HG03442 (cell line): Measurements from ENCODE around the gene RAP1GAP2.
A peak's percentile ranks its signal among the peaks of the same experiment; 100 is the strongest.
"Not testable (repeated sequence)": the region's sequence is repeated elsewhere in the genome, so short reads cannot be mapped to it uniquely, and the experiment has no call there.

Experiments
- ATAC-seq: cut with Tn5 transposase; IDR thresholded peaks from one replicate; pipeline ENCODE4 v1.9.1; 2021; ENCODE audit warnings: mild to moderate bottlenecking, moderate library complexity; ENCODE audit not compliant: unreplicated experiment

RAP1GAP2 gene

DNA sequence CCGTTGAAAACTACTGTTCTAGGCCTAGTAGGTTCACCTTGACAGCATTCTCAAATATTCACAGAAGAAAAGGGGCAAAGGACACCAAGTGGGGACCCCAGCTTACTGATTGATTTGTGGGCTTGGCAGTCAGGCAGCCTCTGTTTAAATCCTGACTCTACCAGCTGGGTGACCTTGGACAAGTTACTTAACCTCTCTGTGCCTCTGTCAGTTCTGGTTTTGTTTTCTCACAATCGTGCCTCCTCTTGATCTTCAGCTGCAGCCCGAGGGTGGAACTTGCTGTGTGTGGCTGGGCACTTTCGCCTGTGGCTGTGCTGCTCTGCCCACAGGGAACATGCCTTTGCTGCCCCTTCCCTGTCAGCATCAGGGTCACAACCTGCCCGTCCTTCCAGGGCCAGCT, 17.8 kb downstream of the RAP1GAP2 start:
- peak; percentile 7 for ATAC-seq

DNA sequence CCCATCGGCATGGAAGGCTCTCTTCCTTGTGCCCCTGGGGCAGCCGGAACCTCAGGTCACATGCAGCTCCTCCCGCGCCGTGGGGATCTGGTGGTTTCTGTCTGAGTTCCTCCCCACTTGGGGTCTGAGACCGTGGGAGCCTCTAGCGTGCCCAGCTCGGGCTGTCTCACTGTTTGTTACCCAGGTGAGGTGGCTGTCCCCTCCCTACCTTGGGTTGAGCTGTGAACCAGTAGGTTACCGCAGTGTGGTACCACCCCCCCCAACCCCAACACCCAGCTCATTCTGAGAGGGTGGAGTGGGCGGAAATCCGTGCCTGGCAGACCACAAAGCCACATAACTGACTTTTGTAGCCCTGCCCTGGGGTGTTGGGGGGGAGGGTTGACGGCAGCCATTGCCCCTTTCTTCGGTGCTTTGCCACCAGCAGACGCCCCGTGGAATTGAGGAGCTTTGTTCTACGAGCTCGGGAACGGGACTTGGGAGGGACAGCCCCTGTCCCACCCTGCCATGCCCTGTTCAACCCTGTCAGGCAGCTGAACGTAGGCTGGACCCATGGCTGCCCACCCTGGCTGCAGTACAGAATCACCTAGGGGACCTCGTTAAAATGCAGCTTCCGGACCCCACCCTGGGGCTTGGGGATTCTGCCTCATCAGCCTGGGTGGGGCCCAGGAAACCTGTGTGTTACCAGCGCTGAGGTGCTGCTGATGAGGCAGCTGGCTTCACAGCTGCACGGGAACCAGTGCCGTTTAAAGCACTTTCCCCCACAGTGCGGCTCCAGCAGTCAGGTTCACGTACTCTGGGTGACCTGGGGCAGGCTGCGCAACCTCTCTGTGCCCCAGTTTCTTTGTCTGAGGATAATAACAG, 18.5 kb downstream of the RAP1GAP2 start:
- ATAC-seq: peak; percentile 44

DNA sequence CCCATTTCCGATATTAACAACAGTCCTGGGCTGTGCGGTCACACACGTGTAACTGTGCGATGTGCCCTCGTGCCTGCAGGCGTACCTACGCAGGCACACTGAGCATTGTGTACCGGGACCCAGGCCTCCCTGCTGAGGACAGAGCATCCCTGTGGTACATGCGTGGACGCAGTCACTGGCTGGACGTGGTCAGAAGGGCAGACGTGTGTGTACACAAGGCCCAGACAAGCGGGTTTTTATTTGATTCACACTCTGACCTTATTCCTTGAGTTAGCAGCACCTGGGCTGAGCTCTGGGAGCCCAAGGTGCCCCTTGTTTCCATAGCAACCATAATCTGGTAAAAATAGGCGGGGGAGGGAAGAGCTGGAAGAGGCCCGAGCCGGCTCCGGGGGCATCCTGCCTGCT, 19.5 kb downstream of the RAP1GAP2 start:
- ATAC-seq: no peak

DNA sequence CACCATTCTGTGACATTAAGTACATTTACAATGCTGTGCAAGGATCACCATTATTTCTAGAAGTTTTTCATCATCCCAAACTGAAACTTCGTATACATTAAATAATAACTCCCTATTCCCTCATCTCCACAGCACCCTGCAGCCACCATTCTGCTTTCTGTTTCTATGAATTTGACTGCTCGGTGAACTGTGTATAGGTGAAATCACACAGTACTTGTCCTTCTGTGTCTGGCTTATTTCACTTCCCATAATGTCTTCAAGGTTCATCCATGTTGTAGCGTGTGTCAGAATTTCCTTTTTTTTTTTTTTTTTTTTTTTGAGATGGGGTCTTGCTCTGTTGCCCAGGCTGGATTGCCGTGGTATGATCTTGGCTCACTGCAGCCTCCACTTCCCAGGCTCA, 20.4 kb downstream of the RAP1GAP2 start:
- no peak for ATAC-seq

DNA sequence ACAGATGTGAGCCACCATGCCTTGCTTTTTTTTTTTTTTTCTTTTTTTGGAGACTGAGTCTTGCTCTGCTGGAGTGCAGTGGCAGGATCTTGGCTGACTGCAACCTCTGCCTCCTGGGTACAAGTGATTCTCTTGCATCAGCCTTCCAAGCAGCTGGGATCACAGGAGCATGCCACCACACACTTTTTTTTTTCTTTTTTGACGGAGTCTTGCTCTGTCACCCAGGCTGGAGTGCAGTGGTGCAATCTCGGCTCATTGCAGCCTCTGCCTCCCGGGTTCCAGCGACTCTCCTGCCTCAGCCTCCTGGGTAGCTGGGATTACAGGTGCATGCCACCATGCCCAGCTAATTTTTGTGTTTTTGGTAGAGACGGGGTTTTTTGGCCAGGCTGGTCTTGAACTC, 23.1 kb downstream of the RAP1GAP2 start:
- not testable (repeated sequence) for ATAC-seq

DNA sequence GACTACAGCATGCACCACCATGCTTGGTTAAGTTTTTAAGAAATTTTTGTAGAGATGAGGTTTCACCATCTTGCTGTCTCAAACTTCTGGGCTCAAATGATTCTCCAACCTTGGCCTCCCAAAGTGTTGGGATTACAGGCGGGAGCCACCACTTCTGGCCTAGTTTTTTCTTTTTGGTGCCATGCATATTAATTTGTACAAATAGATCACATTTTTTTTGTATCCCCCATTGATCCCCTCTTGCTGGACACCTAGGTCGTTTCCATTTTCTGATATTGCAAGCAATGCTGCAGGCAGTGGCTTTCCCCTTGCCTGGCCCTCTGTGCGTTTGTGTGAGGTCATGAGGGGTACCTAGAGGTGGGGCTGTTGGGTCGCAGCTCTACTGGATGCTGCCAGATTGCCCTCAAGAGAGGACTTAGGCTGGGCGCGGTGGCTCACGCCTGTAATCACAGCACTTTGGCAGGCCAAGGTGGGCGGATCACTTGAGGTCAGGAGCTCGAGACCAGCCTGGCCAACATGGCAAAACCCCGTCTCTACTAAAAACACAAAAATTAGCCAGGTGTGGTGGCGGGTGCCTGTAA, 23.8 kb downstream of the RAP1GAP2 start:
- no peak for ATAC-seq

DNA sequence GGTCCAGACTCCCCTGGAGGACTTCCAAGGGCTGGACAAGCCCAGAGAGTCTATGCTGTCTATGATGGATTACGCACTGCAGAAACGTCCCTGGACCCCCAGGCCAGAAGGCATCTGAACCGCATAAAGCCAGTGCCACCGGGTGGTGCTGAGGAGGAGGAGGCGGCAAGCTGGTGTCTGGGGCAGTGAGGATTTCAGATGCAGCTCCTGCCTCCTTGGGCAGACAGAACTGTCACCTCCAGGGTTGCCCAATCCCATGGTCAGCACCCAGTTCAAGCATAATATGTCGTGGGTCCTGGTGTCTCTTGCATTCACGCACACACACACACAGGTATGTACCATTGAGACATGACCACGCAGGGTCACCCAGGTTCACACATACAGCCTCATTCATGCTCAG, 25.6 kb downstream of the RAP1GAP2 start:
- no peak for ATAC-seq

DNA sequence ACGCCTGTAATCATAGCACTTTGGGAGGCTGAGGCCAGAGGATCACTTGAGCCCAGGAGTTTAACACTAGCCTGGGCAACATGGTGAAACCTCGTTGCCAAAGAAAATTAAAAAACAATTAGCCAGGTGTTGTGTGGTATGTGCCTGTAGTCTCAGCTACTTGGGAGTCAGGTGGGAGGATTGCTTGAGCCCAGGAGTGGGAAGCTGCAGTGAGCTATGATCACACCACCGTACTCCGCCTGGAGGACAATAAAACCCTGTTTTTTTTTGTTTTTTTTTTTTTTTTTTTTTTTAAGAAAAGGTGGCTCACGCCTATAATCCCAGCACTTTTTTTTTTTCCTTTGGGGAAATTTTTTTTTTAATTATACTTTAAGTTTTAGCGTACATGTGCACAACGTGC, 26.1 kb downstream of the RAP1GAP2 start:
- no peak for ATAC-seq

DNA sequence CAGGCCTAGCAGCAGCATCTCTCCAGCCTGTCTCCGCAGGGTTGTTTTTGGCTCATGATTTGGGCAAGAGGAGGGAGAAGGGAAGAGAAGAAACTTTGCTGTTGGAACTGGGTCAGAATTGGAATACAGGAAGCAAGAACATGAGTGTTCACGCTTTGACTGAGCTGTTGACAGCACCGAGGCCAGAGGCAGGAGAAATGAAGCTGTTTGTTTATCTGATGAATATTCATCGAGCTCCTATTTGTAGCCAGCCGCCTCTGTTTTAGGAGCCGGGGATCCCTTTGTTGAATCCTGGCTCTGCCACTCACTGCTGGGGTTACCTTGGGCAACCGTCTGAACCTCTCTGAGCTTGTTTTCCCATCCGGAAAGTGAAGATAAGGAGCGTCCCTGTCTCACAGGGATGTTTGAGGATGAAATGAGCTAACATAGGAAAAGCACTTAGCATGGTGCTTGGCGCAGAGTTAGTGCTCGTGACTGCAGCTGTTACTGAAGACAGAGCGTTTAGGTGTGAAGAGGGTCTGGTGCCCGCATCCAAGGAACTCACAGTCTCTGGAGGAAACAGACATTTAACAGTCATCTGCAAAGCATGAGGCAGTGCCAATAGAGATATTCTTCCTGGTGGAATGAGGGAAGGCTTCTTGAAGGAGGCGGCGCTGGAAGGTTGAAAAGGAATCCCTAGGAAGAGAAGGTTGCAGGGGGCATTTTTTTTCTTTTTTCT, 29.2 kb downstream of the RAP1GAP2 start:
- ATAC-seq: no peak

DNA sequence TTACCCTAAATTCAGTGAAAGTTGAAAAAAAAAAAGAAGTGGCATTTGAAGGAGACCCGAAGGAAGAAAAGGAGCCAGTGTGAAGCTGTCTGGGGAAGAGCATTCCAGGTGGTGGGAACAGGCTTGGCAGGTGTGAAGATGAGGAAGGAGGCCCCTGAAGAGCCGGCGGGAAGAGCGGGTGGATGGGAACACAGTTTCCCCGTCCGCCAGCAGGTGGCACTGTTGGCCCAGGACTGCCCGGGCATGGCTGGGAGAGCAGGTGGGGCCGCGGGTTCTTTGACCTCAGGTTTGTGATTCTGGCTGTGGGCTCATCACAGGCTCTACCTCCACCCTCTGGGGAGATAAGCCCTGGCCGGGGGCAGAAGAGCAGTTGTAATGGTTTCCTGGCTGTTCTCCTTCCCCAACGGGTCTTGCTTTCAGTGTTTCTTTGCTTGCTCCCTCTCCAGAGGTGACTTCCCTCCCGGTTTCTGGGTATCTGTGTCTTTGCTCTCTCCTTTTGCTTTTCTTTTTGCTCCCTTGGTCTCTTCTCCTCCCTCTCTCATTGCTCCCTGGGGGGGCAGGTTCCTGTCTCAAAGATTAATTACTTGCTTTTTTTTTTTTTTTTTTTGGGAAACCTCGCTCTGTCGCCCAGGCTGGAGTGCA, 32.3 kb downstream of the RAP1GAP2 start:
- no peak for ATAC-seq

DNA sequence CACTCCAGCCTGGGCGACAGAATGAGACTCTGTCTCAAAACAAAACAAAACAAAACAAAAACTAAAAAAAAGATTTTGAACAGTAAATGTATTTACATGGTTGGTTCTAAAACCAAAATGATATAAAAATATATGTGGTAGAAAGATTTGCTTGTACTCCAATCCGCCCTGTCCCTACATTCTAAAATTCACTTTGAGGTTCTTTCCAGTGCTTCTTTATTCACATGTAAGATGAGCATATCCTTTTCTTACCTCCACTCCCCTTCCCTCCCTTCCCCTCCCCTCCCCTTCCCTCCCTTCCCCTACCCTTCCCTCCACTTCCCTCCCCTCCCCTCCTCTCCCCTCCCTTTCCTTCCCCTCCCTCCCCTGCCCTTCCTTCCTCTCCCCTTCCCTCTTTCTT, 34.4 kb downstream of the RAP1GAP2 start:
- ATAC-seq: no peak

DNA sequence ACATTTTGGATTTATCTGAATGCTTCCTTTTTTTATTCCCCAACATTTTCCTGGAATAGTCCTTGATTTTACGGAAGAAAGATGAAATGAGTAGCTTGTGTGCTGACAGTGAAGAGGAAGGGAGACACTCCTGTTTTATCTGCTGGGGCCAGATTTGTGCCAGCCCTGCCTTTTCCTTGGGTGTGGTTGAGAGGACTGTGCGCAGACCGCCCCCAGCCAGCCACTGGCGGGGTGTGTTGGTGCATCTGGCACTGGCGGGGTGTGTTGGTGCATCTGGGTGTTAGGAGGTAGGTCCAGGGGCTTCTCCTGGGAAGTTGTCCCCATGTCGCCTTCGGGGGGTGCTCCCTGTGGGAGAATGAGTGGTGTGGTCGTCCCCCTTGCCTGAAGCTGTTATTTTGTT, 39.5 kb downstream of the RAP1GAP2 start:
- ATAC-seq: no peak

DNA sequence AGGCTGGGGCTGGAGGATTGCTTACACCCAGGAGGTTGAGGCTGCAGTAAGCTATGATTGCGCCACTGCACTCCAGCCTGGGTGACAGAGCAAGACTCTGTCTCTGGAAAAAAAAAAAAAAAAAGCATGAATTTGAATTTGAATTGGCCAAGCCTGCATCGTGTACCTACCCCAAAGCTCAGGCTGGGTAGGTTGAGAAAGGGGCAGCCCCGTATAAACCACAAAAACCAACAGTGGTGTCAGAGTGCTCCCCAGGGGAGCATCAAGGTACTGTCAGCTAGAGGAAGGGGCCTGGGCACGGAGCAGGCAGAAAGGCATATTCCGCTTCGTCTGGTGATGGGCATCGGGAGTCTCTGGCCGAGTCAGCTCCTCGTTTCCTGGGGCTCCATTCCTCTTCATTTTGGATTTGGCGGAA, 40.9 kb downstream of the RAP1GAP2 start:
- peak; percentile 86 for ATAC-seq

DNA sequence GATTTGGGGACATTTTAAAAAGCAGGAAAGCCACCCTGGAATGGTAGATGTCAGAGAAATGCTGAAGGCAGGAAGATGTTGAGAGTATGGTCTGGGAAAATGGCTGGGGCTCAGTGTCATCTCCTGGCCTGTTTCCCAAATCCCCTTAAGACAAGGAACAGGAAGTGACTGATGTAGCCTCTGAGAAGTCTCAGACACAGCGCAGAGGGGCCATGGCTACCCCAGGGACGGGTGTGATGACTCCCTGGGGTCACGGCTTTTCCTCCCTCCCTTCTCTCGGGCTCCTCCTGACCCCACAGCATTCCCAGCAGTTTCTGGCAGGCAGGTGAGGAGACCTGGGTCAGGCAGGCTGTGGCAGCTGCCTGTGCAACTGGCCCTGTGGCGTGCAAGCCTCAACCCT, 45.4 kb downstream of the RAP1GAP2 start:
- no peak for ATAC-seq

DNA sequence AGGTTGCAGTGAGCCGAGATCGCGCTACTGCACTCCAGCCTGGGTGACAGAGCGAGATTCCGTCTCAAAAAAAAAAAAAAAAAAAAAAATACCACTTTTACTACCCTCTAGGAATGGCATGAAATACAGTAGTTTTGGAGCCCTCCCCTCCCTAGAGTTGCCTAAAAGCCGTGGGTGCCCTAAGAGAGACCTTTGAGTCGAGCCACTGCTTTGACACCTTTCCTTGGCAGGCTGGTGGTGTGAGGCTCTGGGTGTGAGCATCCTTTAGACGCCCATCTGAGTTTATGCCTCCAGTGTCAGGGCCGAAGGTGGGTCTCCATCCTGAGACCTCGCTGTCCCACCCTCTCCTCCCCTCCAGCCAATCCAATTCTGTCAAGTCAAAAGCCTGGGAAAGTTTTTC, 46.2 kb downstream of the RAP1GAP2 start:
- ATAC-seq: no peak

DNA sequence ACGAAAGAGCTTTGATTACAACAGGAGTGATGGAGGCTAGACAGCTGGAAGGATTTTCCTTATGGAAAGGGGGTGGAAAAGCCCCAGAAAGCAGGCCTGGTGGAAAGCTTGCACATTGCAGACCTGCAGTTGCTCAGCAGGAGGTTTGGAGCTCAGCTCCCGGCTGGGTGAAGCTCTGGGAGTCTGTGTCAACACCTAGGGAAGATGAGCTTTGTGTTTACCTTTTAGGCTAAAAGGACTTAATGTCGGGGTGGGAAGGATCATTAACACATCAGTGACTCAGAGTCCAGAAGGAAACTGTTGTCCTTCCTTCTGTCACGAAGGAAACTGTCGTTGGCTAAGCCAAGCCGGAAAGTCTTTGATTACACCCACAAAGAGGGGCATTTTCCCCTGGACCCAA, 48.2 kb downstream of the RAP1GAP2 start:
- ATAC-seq: no peak

DNA sequence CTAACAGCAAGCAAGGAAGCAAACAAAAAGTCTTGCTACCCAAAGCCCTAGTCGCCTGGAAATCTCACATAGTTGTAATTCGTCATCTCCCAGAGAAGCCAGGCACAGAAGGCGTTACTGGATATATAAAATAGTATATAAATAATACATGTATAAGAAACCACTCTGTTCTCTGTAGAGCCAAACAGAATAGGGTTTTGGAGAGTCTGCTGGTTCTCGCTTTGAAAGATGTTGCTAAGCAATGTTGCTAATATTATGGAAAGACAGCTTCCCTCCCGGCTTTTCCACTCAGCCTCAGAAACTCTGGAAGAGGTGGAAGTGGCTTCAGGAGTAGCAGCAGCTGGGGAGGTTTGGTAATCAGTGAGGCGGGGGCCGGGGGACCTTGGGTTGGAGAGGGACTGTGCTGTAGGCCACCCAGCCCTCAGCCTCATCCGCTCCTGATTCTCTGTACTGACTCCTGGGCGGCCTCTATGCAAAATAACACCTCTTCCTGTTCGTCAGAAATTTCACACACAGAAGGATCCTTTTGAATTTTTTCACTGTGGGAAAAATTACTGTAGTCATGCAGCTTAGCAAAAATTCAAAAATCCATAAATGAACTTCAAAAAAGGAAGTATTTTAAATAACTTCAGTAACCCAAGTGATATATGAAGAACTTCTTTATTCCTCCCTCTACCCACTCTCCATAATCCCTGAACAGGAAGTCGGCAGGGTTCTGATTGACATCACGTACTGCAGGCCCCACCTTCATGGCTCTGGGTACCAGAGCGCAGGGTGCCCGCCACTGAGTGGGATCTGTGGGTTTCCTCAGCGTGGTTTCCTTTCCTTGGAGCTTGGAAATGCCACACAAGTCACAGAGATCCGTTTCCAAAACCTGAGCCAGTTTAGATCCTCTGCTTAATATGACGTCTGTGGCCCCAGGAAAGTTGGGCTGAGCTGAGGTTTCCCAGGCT, 51.4 kb downstream of the RAP1GAP2 start:
- ATAC-seq: no peak

DNA sequence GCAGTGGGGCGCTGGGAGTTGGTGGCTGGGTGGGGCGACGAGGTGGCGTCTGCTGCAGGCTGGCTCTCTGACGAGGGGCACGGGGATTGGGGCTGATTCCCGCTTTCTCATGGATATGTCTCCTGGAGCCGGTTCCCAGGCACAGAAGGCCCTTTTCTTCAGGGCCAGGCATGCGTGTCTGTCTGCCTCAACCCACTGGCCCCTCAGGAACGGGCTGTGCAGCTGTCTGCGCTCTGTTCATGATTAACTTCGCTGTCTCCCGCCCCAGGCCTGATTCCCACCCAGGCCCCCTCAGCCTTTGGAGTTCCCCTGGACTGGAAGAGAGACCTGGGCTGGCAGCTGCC, 53.1 kb downstream of the RAP1GAP2 start:
- no peak for ATAC-seq

DNA sequence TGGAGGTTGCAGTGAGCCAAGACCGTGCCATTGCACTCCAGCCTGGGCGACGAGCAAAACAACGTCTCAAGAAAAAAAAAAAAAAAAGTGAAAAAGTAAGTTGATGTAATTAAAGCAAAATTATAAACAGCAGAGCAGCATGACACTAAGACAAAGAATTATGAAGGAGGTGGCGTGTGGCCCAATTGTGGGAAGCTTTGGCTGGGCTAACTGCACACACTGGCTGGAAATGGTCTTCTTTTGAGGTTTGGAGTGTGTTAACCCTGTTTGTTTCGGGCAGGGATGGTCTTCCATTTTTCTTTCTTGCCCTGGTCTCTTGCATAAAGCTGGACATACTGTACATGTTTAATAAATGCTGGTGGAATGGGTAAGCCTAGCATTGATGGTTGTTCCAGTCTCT, 54.8 kb downstream of the RAP1GAP2 start:
- no peak for ATAC-seq

DNA sequence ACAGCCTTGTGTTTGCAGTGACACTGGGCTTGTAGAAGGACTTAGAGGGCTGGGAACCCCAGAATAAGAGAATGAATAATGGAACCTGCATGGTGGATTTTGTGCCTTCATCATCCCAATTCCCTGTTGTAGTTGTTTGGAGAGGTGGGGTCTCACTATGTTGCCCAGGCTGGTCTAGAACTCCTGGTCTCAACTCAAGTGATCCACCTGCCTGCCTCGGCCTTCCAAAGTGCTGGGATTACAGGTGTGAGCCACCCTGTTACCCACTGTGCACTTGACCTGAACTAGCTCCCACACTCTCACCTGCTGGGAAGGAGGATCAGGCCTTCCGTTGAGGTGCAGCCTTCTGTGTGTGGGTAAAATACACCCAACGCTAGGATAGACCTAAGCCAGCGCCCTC, 55.4 kb downstream of the RAP1GAP2 start:
- ATAC-seq: no peak

DNA sequence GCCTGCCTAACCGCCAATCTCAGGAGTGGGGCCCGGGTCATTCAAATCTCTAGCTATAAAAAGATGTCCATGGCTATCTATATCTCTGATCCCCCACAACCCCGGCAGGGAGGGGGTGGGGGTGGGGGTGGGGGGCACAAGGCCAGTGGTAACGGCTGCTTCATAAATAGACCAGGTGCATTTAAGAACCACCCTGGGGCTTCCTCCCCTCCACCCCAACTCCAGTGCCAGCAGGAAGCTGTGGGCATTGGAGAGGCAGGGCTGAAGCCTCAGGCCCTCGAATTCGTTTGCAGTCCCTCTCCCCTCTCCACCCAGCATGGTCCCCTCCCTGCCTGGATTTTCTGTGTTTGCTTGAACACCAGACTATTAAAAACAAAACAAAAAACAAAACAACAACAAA, 56.0 kb downstream of the RAP1GAP2 start:
- no peak for ATAC-seq
